GM10248 (cell line): ENCODE measurements around the gene MYLK4.

Source experiments
- CTCF ChIA-PET: fragments of 300-600 bp; sonication (Branson Sonifier 250); formaldehyde crosslinking; extraction: SDS; loops from one replicate; lab custom pipeline; 2021; ENCODE audit warnings: antibody characterized with exemption; lab: Yijun Ruan, JAX
- POLR2A ChIA-PET: fragments of 350-650 bp; sonication (Branson Sonifier 250); formaldehyde crosslinking; extraction: SDS; loops from one replicate; lab custom pipeline; 2020; ENCODE audit warnings: antibody characterized with exemption; lab: Yijun Ruan, JAX
- DNase-seq: peaks from one replicate; pipeline ENCODE4 v3.0.0; 2012; ENCODE audit errors: extremely low spot score
- TF ChIP-seq, protein P1 (sequence below): IDR thresholded peaks from 2 replicates; pipeline ENCODE4 v1.5.1; 2012; ENCODE audit warnings: mild to moderate bottlenecking, low read depth; ENCODE audit errors: extremely low read depth, missing control alignments, control extremely low read depth

MYLK4 gene

DNA sequence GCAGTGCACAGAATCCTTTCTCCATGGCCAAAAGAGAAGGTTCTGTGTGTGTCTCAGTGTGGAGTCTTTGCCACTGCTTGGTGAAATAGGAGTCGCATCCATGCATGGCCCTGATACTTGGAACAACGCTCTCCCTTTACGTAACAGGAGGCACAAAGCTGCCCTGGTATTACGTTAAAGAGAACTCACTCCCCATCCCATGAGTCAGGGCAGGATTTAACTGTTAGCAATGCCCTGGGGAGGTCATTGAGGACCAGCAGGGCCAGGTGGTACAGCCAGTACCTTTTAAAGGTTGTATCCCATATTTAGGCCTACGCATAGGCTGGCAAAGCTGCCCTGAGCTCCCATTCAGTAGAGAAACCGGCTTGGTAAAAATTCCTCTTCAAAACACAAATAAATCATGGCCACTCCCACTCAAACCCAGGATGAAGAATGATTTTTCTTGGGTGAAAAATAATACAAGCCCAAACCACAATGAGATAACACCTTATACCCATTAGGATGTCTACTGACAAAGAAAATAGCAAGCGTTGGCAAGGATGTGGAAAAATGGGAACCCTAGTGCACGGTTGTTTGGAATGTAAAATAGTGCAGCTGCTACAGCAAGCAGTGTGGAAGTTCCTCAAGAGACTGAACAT is 37.1 kb downstream of the MYLK4 start:
- ChIA-PET POLR2A (no interaction called here), CTCF (interaction anchor here (1.1 kb wide), 1 partner anchor 10 kb away, joined by 3 read pairs; no protein-coding TSS in a partner anchor)
- no peak for DNase-seq
- TF ChIP-seq, protein P1, sequence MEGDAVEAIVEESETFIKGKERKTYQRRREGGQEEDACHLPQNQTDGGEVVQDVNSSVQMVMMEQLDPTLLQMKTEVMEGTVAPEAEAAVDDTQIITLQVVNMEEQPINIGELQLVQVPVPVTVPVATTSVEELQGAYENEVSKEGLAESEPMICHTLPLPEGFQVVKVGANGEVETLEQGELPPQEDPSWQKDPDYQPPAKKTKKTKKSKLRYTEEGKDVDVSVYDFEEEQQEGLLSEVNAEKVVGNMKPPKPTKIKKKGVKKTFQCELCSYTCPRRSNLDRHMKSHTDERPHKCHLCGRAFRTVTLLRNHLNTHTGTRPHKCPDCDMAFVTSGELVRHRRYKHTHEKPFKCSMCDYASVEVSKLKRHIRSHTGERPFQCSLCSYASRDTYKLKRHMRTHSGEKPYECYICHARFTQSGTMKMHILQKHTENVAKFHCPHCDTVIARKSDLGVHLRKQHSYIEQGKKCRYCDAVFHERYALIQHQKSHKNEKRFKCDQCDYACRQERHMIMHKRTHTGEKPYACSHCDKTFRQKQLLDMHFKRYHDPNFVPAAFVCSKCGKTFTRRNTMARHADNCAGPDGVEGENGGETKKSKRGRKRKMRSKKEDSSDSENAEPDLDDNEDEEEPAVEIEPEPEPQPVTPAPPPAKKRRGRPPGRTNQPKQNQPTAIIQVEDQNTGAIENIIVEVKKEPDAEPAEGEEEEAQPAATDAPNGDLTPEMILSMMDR, result no peak

DNA sequence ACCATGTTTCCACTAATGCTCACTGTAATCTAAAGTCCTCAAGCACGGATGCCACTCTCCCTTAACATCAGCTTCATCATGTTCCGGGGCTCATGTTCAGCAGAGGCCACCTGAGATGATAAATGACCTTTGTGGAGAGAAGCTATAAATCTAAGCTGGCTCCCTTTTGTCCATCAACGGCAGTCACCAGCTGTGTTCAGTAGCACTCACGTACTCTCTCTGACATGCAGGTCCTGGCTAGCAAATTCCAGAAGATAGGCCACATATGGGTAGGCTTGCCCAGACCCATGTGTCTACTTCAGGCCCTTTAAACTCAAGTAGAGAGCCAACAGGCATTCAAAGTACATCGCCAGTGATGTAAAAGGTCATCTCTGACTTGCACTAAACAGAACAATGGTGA is 38.6 kb downstream of the MYLK4 start:
- DNase-seq, result no peak
- TF ChIP-seq, protein P1, result no peak
- ChIA-PET POLR2A (no interaction called here), CTCF (interaction anchor here (1.0 to 1.7 kb wide), 5 partner anchors 10 to 41 kb away, joined by 3 to 4 read pairs (median 3); partner anchors contain the start of gene MYLK4)

DNA sequence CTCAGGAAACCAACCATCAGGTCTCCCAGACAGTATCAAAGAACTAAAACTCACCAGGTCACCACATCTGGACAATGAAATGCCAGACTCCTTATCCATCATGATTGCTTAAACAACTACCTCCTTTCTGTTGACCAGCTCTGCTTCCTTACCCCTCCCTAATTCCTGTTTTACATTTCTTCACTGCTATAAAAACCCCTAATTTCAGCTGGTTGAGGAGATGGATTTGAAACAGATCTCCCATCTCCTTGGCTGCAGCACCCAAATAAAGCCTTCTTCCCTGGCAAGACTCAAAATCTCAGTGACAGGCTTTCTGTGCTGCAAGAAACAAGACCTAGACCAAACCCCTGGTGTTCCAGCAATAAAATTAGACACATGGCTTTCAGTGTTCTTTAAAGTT is 40.3 kb downstream of the MYLK4 start:
- ChIA-PET CTCF (interaction anchor here (2.6 kb wide), 1 partner anchor 39 kb away, joined by 9 read pairs; no protein-coding TSS in a partner anchor), POLR2A (no interaction called here)
- TF ChIP-seq, protein P1, result no peak
- DNase-seq, result no peak

DNA sequence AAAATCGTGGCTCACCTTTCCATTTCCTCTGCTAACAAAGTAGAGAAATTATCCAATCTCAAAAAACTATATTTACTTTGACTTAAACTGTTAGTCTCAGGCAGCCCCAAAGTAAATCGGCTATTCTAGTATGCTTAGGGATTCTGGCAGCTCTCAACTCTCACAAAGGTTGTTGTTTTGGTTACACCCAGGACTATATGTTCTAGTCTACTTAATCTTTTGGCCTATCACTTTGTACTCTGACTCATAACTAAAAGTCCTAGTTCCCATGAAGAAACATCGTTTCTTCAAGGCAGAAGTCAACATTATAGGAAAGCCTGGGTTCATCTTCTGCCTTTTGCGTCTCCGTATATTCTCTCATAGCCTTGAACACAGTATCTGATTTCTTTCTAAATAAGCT is 42.3 kb downstream of the MYLK4 start:
- DNase-seq, result no peak
- TF ChIP-seq, protein P1, result no peak
- ChIA-PET CTCF (interaction anchor here (0.9 to 2.6 kb wide), 2 partner anchors 13 to 41 kb away, joined by 3 to 9 read pairs; no protein-coding TSS in a partner anchor), POLR2A (no interaction called here)

DNA sequence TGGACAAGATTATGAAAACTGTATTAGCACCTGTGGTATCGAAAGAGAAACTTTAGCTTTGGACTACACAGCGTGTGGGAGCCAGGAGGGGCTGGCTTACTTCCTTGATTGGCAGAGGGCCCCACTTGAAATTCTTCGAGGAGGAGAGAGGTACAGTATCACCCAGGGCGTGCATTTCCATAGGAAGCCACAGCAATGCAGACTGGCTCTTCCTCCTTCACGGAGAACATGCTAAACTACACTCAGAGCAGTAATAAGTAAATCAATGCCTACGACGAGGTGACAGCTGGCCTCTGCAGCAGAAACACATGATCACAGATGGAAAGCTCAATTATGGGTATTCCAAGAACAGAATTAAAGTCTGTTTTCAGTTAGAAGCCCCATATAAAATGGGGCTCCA is 44.2 kb downstream of the MYLK4 start:
- TF ChIP-seq, protein P1, result no peak
- ChIA-PET CTCF (interaction anchor here (1.1 kb wide), 1 partner anchor 10 kb away, joined by 3 read pairs; no protein-coding TSS in a partner anchor), POLR2A (no interaction called here)
- DNase-seq, result no peak

DNA sequence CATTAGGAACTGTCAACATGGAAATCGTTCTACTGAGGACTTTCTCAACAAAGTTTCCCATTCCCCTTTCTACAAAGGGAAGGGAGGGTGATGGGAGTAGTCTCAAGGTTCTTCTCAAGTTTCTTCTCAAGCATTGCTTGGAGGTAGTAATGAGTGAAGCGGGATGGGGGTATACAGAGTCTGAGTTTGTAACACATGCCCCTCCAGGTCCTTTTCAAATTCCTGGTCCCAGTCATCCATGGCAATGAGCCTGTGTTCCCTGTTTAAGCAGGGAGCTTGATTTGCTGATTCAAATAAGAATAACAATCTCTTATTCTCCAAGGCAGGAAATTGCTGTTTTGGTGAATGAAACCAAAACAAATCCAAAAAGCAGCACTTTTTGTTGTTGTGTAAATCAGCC is 45.5 kb downstream of the MYLK4 start:
- POLR2A ChIA-PET, result no interaction called here
- TF ChIP-seq, protein P1, result no peak
- CTCF ChIA-PET, result interaction anchor here (1.1 to 2.2 kb wide), 5 partner anchors 10 to 1109 kb away, joined by 3 to 5 read pairs (median 4); no protein-coding TSS in a partner anchor
- DNase-seq, result no peak
